Measurements from ENCODE around the gene FARSB. TPM values are rescaled to one million over a fixed set of nuclear protein-coding genes. Genes with fewer than 3 reads are reported as not detected.

FARSB gene
- polyA plus RNA-seq, 1 donor from 2014 or later = 15.2 TPM

DNA sequence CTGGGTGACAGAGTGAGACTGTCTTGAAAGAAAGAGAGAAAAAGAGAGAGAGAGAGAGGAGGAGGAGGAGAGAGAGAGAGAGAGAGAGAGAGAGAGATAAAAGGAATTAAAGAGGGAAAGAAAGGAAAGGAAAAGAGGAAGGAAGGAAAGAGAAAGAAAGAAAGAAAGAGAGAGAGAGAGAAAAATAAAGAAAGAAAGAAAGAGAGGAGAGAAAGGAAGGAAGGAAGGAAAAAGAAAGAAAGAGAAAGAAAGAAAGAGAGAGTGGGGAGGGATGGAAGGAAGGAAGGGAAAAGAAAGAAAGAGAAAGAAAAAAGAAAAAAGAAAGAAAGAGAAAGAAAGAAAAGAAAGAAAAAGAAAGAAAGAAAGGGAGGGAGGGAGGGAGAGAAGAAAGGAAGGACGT, 45.3 kb upstream of the FARSB start:
- Histone ChIP-seq H3K9me2 (ENCODE audit: insufficient read depth, low read length) (no peaks in the 10 kb centered on the region), H3K79me2 (replicated peaks; ENCODE audit: insufficient read depth, low read length) (no peaks in the 10 kb centered on the region), H3F3A (ENCODE audit: insufficient read depth, low read length, poor library complexity, severe bottlenecking) (no peaks in the 10 kb centered on the region), H2AFZ (ENCODE audit: low read depth, low read length) (no peak overlapping the region), H4K20me1 (ENCODE audit: insufficient read depth) (no peaks in the 10 kb centered on the region), H3K9ac (ENCODE audit: low read length) (no peak overlapping the region), H3K27ac (ENCODE audit: low read length) (no peak overlapping the region), H3K9me3 (ENCODE audit: low read length) (no peaks in the 10 kb centered on the region), H3K4me2 (ENCODE audit: low read length) (no peak overlapping the region), H3K4me3 (ENCODE audit: low read length) (no peak overlapping the region), H3K27me3 (ENCODE audit: insufficient read depth, low read depth, low read length) (no peaks in the 10 kb centered on the region), H3K36me3 (ENCODE audit: insufficient read depth, low read length) (no peaks in the 10 kb centered on the region)
- TF ChIP-seq TAF1 (IDR thresholded peaks at IDR 0.05; ENCODE audit: low read depth) = no peak
- TF ChIP-seq, protein P1, sequence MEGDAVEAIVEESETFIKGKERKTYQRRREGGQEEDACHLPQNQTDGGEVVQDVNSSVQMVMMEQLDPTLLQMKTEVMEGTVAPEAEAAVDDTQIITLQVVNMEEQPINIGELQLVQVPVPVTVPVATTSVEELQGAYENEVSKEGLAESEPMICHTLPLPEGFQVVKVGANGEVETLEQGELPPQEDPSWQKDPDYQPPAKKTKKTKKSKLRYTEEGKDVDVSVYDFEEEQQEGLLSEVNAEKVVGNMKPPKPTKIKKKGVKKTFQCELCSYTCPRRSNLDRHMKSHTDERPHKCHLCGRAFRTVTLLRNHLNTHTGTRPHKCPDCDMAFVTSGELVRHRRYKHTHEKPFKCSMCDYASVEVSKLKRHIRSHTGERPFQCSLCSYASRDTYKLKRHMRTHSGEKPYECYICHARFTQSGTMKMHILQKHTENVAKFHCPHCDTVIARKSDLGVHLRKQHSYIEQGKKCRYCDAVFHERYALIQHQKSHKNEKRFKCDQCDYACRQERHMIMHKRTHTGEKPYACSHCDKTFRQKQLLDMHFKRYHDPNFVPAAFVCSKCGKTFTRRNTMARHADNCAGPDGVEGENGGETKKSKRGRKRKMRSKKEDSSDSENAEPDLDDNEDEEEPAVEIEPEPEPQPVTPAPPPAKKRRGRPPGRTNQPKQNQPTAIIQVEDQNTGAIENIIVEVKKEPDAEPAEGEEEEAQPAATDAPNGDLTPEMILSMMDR (IDR thresholded peaks at IDR 0.05; ENCODE audit: poor library complexity, severe bottlenecking) = no peak
- TF ChIP-seq EP300 (conservative IDR thresholded peaks at IDR 0.05; ENCODE audit: poor library complexity, severe bottlenecking) = no peak
- TF ChIP-seq RAD21 (conservative IDR thresholded peaks at IDR 0.05) = no peak
- no peak for TF ChIP-seq SMC3 (conservative IDR thresholded peaks at IDR 0.05; ENCODE audit: poor library complexity)

DNA sequence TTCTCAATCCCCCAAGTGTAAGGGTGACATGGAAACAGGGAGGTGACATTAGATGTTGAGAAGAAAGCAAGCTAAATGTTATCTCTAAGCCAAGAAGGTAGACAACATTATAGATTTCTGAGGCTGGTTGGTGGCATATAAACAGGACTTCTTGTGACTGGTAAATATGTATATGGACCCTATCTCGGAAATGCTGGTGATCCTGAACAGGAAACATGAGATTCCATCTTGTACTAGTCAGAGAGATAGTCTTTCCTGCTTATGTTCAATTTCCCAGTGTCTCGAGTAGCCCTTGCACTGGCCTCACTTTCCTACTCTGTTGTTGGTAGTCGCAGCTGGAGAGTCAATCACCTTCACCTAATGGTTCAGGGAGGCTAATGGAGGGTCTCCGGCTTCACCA, 42.4 kb upstream of the FARSB start:
- Histone ChIP-seq H3K9ac (ENCODE audit: low read length) (no peak overlapping the region), H3K9me2 (ENCODE audit: insufficient read depth, low read length) (no peaks in the 10 kb centered on the region), H3K9me3 (ENCODE audit: low read length) (no peaks in the 10 kb centered on the region), H3K27ac (ENCODE audit: low read length) (no peak overlapping the region), H3F3A (ENCODE audit: insufficient read depth, low read length, poor library complexity, severe bottlenecking) (no peaks in the 10 kb centered on the region), H3K4me2 (ENCODE audit: low read length) (no peak overlapping the region), H3K36me3 (ENCODE audit: insufficient read depth, low read length) (no peaks in the 10 kb centered on the region), H3K4me3 (ENCODE audit: low read length) (no peak overlapping the region), H2AFZ (ENCODE audit: low read depth, low read length) (no peak overlapping the region), H4K20me1 (ENCODE audit: insufficient read depth) (no peaks in the 10 kb centered on the region), H3K27me3 (ENCODE audit: insufficient read depth, low read depth, low read length) (no peaks in the 10 kb centered on the region), H3K79me2 (replicated peaks; ENCODE audit: insufficient read depth, low read length) (no peaks in the 10 kb centered on the region)
- TF ChIP-seq EP300 (conservative IDR thresholded peaks at IDR 0.05; ENCODE audit: poor library complexity, severe bottlenecking) (no peak), MXI1 (conservative IDR thresholded peaks at IDR 0.05; ENCODE audit: poor library complexity, severe bottlenecking) (no peak), TAF1 (IDR thresholded peaks at IDR 0.05; ENCODE audit: low read depth) (no peak)
- TF ChIP-seq, protein P2, sequence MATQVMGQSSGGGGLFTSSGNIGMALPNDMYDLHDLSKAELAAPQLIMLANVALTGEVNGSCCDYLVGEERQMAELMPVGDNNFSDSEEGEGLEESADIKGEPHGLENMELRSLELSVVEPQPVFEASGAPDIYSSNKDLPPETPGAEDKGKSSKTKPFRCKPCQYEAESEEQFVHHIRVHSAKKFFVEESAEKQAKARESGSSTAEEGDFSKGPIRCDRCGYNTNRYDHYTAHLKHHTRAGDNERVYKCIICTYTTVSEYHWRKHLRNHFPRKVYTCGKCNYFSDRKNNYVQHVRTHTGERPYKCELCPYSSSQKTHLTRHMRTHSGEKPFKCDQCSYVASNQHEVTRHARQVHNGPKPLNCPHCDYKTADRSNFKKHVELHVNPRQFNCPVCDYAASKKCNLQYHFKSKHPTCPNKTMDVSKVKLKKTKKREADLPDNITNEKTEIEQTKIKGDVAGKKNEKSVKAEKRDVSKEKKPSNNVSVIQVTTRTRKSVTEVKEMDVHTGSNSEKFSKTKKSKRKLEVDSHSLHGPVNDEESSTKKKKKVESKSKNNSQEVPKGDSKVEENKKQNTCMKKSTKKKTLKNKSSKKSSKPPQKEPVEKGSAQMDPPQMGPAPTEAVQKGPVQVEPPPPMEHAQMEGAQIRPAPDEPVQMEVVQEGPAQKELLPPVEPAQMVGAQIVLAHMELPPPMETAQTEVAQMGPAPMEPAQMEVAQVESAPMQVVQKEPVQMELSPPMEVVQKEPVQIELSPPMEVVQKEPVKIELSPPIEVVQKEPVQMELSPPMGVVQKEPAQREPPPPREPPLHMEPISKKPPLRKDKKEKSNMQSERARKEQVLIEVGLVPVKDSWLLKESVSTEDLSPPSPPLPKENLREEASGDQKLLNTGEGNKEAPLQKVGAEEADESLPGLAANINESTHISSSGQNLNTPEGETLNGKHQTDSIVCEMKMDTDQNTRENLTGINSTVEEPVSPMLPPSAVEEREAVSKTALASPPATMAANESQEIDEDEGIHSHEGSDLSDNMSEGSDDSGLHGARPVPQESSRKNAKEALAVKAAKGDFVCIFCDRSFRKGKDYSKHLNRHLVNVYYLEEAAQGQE (IDR thresholded peaks at IDR 0.05; ENCODE audit: borderline replicate concordance) = no peak

DNA sequence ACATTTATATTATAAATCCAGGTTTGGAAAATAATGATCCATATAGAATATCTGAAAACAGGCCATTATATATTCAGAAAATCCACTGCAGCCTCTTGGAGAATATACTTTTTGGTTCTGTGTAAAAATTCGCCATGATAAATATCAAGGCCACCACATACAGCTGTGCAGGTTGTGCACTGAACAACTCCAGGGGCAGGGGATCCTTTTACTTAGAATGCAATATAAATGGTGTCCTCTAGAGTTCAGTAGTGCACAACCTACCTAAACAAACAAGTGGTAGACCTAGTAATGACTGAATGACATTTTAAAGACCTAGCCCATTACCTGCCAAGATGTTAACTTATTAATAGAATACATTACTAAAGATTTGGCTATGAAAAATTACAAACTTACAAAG, 37.9 kb upstream of the FARSB start:
- Histone ChIP-seq H3K9ac (ENCODE audit: low read length) (no peak overlapping the region), H3K9me3 (ENCODE audit: low read length) (no peaks in the 10 kb centered on the region), H3K27ac (ENCODE audit: low read length) (no peak overlapping the region), H4K20me1 (ENCODE audit: insufficient read depth) (no peaks in the 10 kb centered on the region), H3F3A (ENCODE audit: insufficient read depth, low read length, poor library complexity, severe bottlenecking) (no peaks in the 10 kb centered on the region), H3K79me2 (replicated peaks; ENCODE audit: insufficient read depth, low read length) (no peaks in the 10 kb centered on the region), H3K4me3 (ENCODE audit: low read length) (no peak overlapping the region), H3K9me2 (ENCODE audit: insufficient read depth, low read length) (no peaks in the 10 kb centered on the region), H3K4me2 (ENCODE audit: low read length) (no peak overlapping the region), H3K36me3 (ENCODE audit: insufficient read depth, low read length) (no peaks in the 10 kb centered on the region), H2AFZ (ENCODE audit: low read depth, low read length) (no peak overlapping the region), H3K27me3 (ENCODE audit: insufficient read depth, low read depth, low read length) (no peaks in the 10 kb centered on the region)
- TF ChIP-seq TAF1 (IDR thresholded peaks at IDR 0.05; ENCODE audit: low read depth) (no peak), EP300 (conservative IDR thresholded peaks at IDR 0.05; ENCODE audit: poor library complexity, severe bottlenecking) (no peak), RAD21 (conservative IDR thresholded peaks at IDR 0.05) (no peak), MXI1 (conservative IDR thresholded peaks at IDR 0.05; ENCODE audit: poor library complexity, severe bottlenecking) (no peak), EZH2 (IDR thresholded peaks at IDR 0.05; ENCODE audit: borderline replicate concordance, insufficient read depth, low read length, poor library complexity, severe bottlenecking) (no peak), SMC3 (conservative IDR thresholded peaks at IDR 0.05; ENCODE audit: poor library complexity) (no peak), POLR2AphosphoS5 (IDR thresholded peaks at IDR 0.05) (no peak)
- TF ChIP-seq, protein P1 (IDR thresholded peaks at IDR 0.05; ENCODE audit: poor library complexity, severe bottlenecking) = no peak
- TF ChIP-seq, protein P2 (IDR thresholded peaks at IDR 0.05; ENCODE audit: borderline replicate concordance) = no peak

Measured in neural cell (in vitro differentiated cells).